Testis (tissue), 2 donors: Measurements from ENCODE around the gene ATXN7L3B.

Experiments used
- POLR2A ChIP-seq: fragments of 450-650 bp; IDR thresholded peaks from one replicate; pipeline ENCODE4 v1.6.1; 2017; ENCODE audit warnings: antibody characterized with exemption, mild to moderate bottlenecking, moderate library complexity
- TF ChIP-seq, protein P1 (sequence below), 3 experiments: fragments of 450-650 bp in 2 of 3; fragments of 200-600 bp in 1 of 3; sonication (generic) in 1 of 3; IDR thresholded peaks; one replicate each; pipeline ENCODE4 v1.5.1; 2016 to 2019; ENCODE audit warnings: antibody characterized with exemption in 3 of 3, mild to moderate bottlenecking in 2 of 3, moderate library complexity in 1 of 3

DNA sequence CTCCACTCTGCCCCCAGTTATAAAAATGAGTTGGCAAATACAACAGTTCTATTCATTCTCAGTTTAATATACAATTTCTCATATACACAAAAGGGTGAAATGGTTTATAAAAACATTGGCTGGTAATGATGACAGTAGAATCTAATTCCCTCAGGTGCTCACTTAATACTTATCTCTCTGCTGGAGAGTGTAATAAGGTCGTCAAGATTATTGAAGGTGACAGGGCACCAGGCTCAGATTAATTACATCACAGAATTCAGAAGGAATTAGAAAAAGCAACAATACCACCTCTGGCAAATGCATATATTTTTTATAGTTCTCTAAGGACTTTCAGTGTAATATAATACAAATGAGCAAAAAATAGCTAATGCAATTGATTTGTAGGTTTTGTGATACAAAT lies 42.3 kb downstream of the ATXN7L3B start:
- TF ChIP-seq, protein P1, sequence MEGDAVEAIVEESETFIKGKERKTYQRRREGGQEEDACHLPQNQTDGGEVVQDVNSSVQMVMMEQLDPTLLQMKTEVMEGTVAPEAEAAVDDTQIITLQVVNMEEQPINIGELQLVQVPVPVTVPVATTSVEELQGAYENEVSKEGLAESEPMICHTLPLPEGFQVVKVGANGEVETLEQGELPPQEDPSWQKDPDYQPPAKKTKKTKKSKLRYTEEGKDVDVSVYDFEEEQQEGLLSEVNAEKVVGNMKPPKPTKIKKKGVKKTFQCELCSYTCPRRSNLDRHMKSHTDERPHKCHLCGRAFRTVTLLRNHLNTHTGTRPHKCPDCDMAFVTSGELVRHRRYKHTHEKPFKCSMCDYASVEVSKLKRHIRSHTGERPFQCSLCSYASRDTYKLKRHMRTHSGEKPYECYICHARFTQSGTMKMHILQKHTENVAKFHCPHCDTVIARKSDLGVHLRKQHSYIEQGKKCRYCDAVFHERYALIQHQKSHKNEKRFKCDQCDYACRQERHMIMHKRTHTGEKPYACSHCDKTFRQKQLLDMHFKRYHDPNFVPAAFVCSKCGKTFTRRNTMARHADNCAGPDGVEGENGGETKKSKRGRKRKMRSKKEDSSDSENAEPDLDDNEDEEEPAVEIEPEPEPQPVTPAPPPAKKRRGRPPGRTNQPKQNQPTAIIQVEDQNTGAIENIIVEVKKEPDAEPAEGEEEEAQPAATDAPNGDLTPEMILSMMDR (IDR thresholded peaks at IDR 0.05) = no peak
- no peak for TF ChIP-seq POLR2A
